HepG2 (cell line): ENCODE results near the gene TARS3. TPM values are rescaled to one million over a fixed set of nuclear protein-coding genes. Genes with fewer than 3 reads are reported as not detected.

Source experiments
- ATAC-seq: fragments of 200-7000 bp; cut with Tn5 transposase; 3 replicates; pipeline ENCODE4 v1.9.1; 2020; ENCODE audit warnings: mild to moderate bottlenecking, moderate library complexity
- BruUV-seq: library from RNA; stranded (reverse); fragments of 400-500 nt; replicated peaks from 2 replicates; lab custom pipeline; 2021; lab: Mats Ljungman, UMichigan
- CTCF ChIA-PET: fragments of 300-600 bp; formaldehyde crosslinking; extraction: SDS; loops from one replicate; lab custom pipeline; 2021; ENCODE audit warnings: low total read pairs, inconsistent platforms, low intra/inter-chr PET ratio; lab: Yijun Ruan, JAX
- POLR2A ChIA-PET: fragments of 350-600 bp; sonication (Branson Sonifier 250); formaldehyde crosslinking; loops from one replicate; lab custom pipeline; 2020; ENCODE audit warnings: antibody characterized with exemption, inconsistent platforms; lab: Yijun Ruan, JAX
- DNase-seq: peaks from one replicate; pipeline ENCODE4 v3.0.0-alpha.2; 2015; ENCODE audit warnings: low spot score
- FAIRE-seq: peaks from 3 replicates; lab custom pipeline; 2011; peaks lifted over from hg19 to GRCh38; lab: Jason Lieb, UNC
- H2AFZ ChIP-seq: one replicate; pipeline ENCODE4 v1.6.1; 2011; ENCODE audit warnings: low read length, inconsistent platforms
- H3K27ac ChIP-seq: fragments of 300-600 bp; 3 replicates; pipeline ENCODE4 v1.8.0; 2011; ENCODE audit warnings: mixed run types, mild to moderate bottlenecking, mixed read lengths, low read length, inconsistent platforms; ENCODE audit not compliant: insufficient read depth; ENCODE audit errors: extremely low read length
- H3K27me3 ChIP-seq, 2 experiments: fragments of 200-600 bp in 1 of 2; 2 replicates in 1 of 2; 3 replicates in 1 of 2; pipeline versions ENCODE4 v1.6.0 to v1.8.0; 2011; ENCODE audit warnings: low read length in 2 of 2, mild to moderate bottlenecking in 2 of 2, moderate library complexity in 2 of 2, inconsistent platforms in 1 of 2; ENCODE audit not compliant: insufficient read depth in 2 of 2, control insufficient read depth in 1 of 2
- H3K36me3 ChIP-seq, 2 experiments: fragments of 200-600 bp in 1 of 2; replicated peaks in 1 of 2; 2 replicates in 1 of 2; 3 replicates in 1 of 2; pipeline versions ENCODE4 v1.5.1 to v1.8.0; 2011; ENCODE audit warnings: low read length in 2 of 2, inconsistent platforms in 1 of 2; ENCODE audit not compliant: insufficient read depth in 2 of 2, control insufficient read depth in 1 of 2
- H3K4me1 ChIP-seq: 2 replicates; pipeline ENCODE4 v1.5.1; 2012; ENCODE audit warnings: low read length, inconsistent platforms; ENCODE audit not compliant: insufficient read depth
- H3K4me2 ChIP-seq: 2 replicates; pipeline ENCODE4 v1.6.0; 2011; ENCODE audit warnings: low read depth, low read length, inconsistent platforms
- H3K4me3 ChIP-seq, 3 experiments: fragments of 200-600 bp in 1 of 3; sonication (generic), shearing (Covaris generic) in 1 of 3; replicated peaks in 1 of 3; 2 replicates each; pipeline ENCODE4 v1.5.1; 2011 to 2016; ENCODE audit warnings: low read length in 3 of 3, inconsistent platforms in 2 of 3, low read depth in 2 of 3, mild to moderate bottlenecking in 2 of 3, control low read depth in 1 of 3, mixed read lengths in 1 of 3; ENCODE audit not compliant: insufficient read depth in 1 of 3
- H3K79me2 ChIP-seq: one replicate; pipeline ENCODE4 v1.6.1; 2011; ENCODE audit warnings: low read length, inconsistent platforms; ENCODE audit not compliant: insufficient read depth
- H3K9ac ChIP-seq: 2 replicates; pipeline ENCODE4 v1.6.0; 2011; ENCODE audit warnings: mild to moderate bottlenecking, low read depth, low read length, inconsistent platforms; ENCODE audit not compliant: insufficient read depth
- H3K9me3 ChIP-seq: 2 replicates; pipeline ENCODE4 v1.5.1; 2012; ENCODE audit warnings: mild to moderate bottlenecking, low read length
- H4K20me1 ChIP-seq: 2 replicates; pipeline ENCODE4 v1.6.0; 2011; ENCODE audit warnings: inconsistent platforms, mild to moderate bottlenecking, low read length, moderate library complexity; ENCODE audit not compliant: insufficient read depth
- ATF1 ChIP-seq: IDR thresholded peaks from 2 replicates; pipeline ENCODE4 v1.6.1; 2016; ENCODE audit warnings: mild to moderate bottlenecking, control low read depth
- ATF7 ChIP-seq, 2 experiments: fragments of 450-650 bp in 1 of 2; sonication (generic) in 1 of 2; formaldehyde crosslinking in 1 of 2; IDR thresholded peaks; 2 replicates each; pipeline versions ENCODE4 v1.4.0 to v1.6.1; 2016 to 2020; ENCODE audit warnings: antibody characterized with exemption in 1 of 2, mild to moderate bottlenecking in 1 of 2, missing genetic modification reagents in 1 of 2
- GZF1 ChIP-seq: sonication (generic); formaldehyde crosslinking; IDR thresholded peaks from 2 replicates; pipeline ENCODE4 v1.5.1; 2020; ENCODE audit warnings: mild to moderate bottlenecking, missing genetic modification reagents
- ISL2 ChIP-seq: sonication (generic); formaldehyde crosslinking; IDR thresholded peaks from 2 replicates; pipeline ENCODE4 v1.5.0; 2020; ENCODE audit warnings: missing genetic modification reagents
- MED8 ChIP-seq: sonication (generic); formaldehyde crosslinking; IDR thresholded peaks from 2 replicates; pipeline ENCODE4 v1.8.1; 2023; ENCODE audit warnings: mild to moderate bottlenecking, missing genetic modification reagents; ENCODE audit not compliant: insufficient replicate concordance
- NFIC ChIP-seq: IDR thresholded peaks from 2 replicates; pipeline ENCODE4 v1.6.1; 2012; ENCODE audit warnings: mild to moderate bottlenecking, low read length, inconsistent platforms
- SAFB2 ChIP-seq: sonication (generic); formaldehyde crosslinking; IDR thresholded peaks from 2 replicates; pipeline ENCODE4 v1.5.1; 2020; ENCODE audit warnings: missing genetic modification reagents, low read depth, mild to moderate bottlenecking, borderline replicate concordance
- ZNF770 ChIP-seq: sonication (generic); formaldehyde crosslinking; IDR thresholded peaks from 2 replicates; pipeline ENCODE4 v1.5.0; 2020; ENCODE audit warnings: mild to moderate bottlenecking, missing genetic modification reagents
- WGBS: methylation state at CpG from one replicate; pipeline ENCODE4 v1.1.6; 2017; ENCODE audit warnings: low lambda C conversion rate; 5-methylcytosine and 5-hydroxymethylcytosine counted together
- in situ Hi-C: cut with HindIII; loops from 2 replicates; pipeline ENCODE4 v1.10.0; 2017; ENCODE audit warnings: low pct_unique_long_range_greater_than_20kb; ENCODE audit not compliant: extremely low pct_ligation_motif_present
- intact Hi-C: fragments of 100-400 bp; cut with micrococcal nuclease; formaldehyde crosslinking; loops from one replicate; pipeline ENCODE4 v1.10.0; 2022; ENCODE audit not compliant: unreplicated experiment
- polyA plus RNA-seq, 8 experiments: library from polyadenylated mRNA; depleted of rRNA in 3 of 8; stranded (reverse) in 7 of 8; unstranded in 1 of 8; fragments of >200 nt; fragmentation: Illumina TruSeq in 4 of 8; extraction: Trizol in 4 of 8; gene quantifications; 2 replicates each; pipeline versions ENCODE4 v1.2.1 to v1.2.3, GENCODE V29; 2011 to 2016; ENCODE audit warnings: low read depth in 4 of 8, missing spikeins in 1 of 8, mixed read lengths in 1 of 8; ENCODE audit not compliant: insufficient read depth in 1 of 8
- total RNA-seq, 5 experiments: library from RNA; depleted of rRNA; stranded (reverse); fragments of >200 nt; fragmentation: Illumina TruSeq; extraction: Trizol; gene quantifications; 2 replicates each; pipeline ENCODE4 v1.2.3, GENCODE V29; 2016; ENCODE audit warnings: low read depth in 1 of 5

Gene TARS3
- total and polyA plus RNA-seq, 2 of the 13 experiments (the other 11 are each of a cell fraction or from before 2014, with no cell fraction given), result 4.1 to 11.7 TPM

DNA sequence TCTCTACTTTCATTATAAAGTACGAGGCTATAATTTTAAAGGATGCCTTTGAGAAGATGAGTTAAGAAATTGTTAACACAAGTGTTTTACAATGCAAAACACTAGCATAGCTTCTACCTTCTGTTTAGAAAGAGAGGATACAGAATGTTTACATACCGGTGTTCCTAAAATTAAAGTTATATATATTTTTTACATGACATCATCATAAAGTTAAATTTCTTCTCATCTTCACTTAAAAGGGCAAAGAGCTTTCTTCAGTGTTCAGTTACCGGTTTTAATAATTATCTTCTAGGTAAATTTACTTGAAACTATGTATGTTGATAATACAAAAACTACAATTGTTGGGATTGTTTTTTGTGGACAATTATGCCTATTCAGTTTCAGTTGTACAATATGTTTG lies 39.4 kb downstream of the TARS3 start:
- Histone ChIP-seq H4K20me1 (no peaks in the 10 kb centered on the region), H3K27ac (no peak overlapping the region), H3K9me3 (no peaks in the 10 kb centered on the region), H3K36me3 (peaks cover 4 to 38% of the 10 kb centered on the region in 2 experiments; a peak in 4 of 5 replicates), H3K9ac (no peak overlapping the region), H3K4me2 (no peak overlapping the region), H3K27me3 (no peaks in the 10 kb centered on the region), H3K4me1 (no peaks in the 10 kb centered on the region), H3K4me3 (no peak overlapping the region), H3K79me2 (no peaks in the 10 kb centered on the region), H2AFZ (no peak overlapping the region)
- no peak for FAIRE-seq
- WGBS, result 97% methylated on average over 3 of the region's 3 CpGs
- no peak for ATAC-seq
- TF ChIP-seq GZF1 (CRISPR knock-in tag), result no peak
- TF ChIP-seq ATF7 (IDR thresholded peaks at IDR 0.05), result peak; percentile 70
- no peak for TF ChIP-seq ATF7 (CRISPR knock-in tag; IDR thresholded peaks at IDR 0.05)
- in situ Hi-C loops, result no loop called here
- intact Hi-C loops, result no loop called here
- POLR2A ChIA-PET, result no interaction called here
- CTCF ChIA-PET, result no interaction called here
- BruUV-seq, result no TSS peak
- DNase-seq, result no peak

- H3K36me3 ChIP-seq, result peaks cover 4 to 41% of the 10 kb centered on the region in 2 experiments; a peak in 4 of 5 replicates
- H3K4me2 ChIP-seq, result no peak overlapping the region
- no peaks in the 10 kb centered on the region for H3K9me3 ChIP-seq
- H3K27me3 ChIP-seq, result no peaks in the 10 kb centered on the region
- ChIA-PET POLR2A (no interaction called here), CTCF (no interaction called here)
- in situ Hi-C loops (no loop called here), intact Hi-C loops (no loop called here)
- no peaks in the 10 kb centered on the region for H3K79me2 ChIP-seq
- TF ChIP-seq NFIC (no peak), SAFB2 (no peak), ATF1 (no peak), ISL2 (no peak), ZNF770 (no peak), MED8 (CRISPR knock-in tag) (no peak)
- FAIRE-seq (no peak), DNase-seq (no peak), ATAC-seq (no peak)
- no peak overlapping the region for H2AFZ ChIP-seq
- WGBS, result 94% methylated on average over 1 of the region's 1 CpG
- no peak overlapping the region for H3K4me3 ChIP-seq
- H3K27ac ChIP-seq, result no peak overlapping the region
- H4K20me1 ChIP-seq, result no peaks in the 10 kb centered on the region
- no TSS peak for BruUV-seq
- no peaks in the 10 kb centered on the region for H3K4me1 ChIP-seq
- H3K9ac ChIP-seq, result no peak overlapping the region
Observed at GRCh38 chr15:101684384-101684783, 39.9 kb downstream of the TARS3 start.
